ENCODE results near the gene CLEC4M.

CLEC4M gene

DNA sequence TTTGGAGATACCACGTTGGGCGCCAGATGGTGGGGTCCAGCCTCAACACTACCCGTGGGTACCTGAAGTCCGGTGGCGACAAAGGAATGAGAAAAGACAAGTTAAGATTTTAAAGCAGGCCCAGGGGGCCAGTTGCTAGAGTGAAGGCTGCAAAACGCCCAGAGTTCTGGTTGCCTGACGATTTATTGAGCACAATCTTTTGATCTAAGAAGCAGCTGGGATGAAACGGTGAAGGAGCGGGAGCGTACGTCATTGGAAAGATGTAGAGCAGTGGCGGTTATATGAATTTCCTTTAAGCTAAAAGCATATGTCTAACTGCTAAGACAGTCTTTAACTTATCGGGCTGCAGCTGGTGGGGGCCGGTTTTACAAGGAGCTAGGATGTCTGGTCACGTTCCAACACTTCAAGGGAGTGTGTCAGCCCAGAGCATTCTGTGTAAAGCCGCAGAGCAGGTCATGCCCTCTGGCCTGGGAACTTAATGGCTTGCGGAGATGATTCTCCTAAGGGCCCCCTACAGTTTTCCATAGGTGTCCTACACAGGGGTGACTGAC, 38.1 kb downstream of the CLEC4M start:
- Histone ChIP-seq H3F3A (ENCODE audit: insufficient read depth) (no peaks in the 10 kb centered on the region), H3K4me2 (ENCODE audit: low read depth, low read length, poor library complexity, severe bottlenecking) (no peak overlapping the region), H2AFZ (ENCODE audit: low read depth, low read length, severe bottlenecking) (no peak overlapping the region), H3K4me3 (ENCODE audit: insufficient read depth, low read length, poor library complexity, severe bottlenecking) (no peak overlapping the region), H4K20me1 (ENCODE audit: low read depth, low read length) (no peaks in the 10 kb centered on the region), H3K27me3 (ENCODE audit: low read length) (no peaks in the 10 kb centered on the region), H3K79me2 (ENCODE audit: insufficient read depth, low read length) (no peaks in the 10 kb centered on the region), H3K9me3 (ENCODE audit: insufficient read depth, low read length) (no peaks in the 10 kb centered on the region), H3K9me2 (replicated peaks; ENCODE audit: insufficient read depth, low read length) (no peaks in the 10 kb centered on the region), H3K9ac (ENCODE audit: low read length) (no peak overlapping the region), H3K36me3 (ENCODE audit: low read length) (no peaks in the 10 kb centered on the region), H3K27ac (ENCODE audit: low read depth, low read length) (no peak overlapping the region)
- TF ChIP-seq EZH2phosphoT487 (conservative IDR thresholded peaks at IDR 0.05; ENCODE audit: low read length): no peak
- TF ChIP-seq, protein P1, sequence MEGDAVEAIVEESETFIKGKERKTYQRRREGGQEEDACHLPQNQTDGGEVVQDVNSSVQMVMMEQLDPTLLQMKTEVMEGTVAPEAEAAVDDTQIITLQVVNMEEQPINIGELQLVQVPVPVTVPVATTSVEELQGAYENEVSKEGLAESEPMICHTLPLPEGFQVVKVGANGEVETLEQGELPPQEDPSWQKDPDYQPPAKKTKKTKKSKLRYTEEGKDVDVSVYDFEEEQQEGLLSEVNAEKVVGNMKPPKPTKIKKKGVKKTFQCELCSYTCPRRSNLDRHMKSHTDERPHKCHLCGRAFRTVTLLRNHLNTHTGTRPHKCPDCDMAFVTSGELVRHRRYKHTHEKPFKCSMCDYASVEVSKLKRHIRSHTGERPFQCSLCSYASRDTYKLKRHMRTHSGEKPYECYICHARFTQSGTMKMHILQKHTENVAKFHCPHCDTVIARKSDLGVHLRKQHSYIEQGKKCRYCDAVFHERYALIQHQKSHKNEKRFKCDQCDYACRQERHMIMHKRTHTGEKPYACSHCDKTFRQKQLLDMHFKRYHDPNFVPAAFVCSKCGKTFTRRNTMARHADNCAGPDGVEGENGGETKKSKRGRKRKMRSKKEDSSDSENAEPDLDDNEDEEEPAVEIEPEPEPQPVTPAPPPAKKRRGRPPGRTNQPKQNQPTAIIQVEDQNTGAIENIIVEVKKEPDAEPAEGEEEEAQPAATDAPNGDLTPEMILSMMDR (IDR thresholded peaks at IDR 0.05; ENCODE audit: insufficient read depth, low read length, poor library complexity, severe bottlenecking): no peak

DNA sequence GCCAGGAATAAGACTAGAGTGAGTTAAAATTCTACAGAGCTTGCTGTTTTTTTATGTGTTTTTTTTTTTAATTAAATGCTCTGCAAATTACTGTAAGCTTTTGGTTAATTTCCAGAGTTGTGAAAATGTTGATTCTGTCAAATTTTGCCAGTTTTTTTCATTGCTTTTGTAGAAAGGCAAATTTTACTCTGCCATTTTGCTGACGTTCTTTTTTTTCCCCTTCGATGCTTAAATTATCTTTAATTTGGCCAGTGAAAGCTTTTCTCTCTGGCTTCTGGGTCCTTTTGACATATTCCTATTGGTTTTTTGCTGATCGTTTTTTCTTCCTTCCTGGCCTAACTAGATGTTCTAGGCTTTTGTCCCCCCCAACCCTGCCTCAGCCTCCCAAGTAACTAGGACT, 43.2 kb downstream of the CLEC4M start:
- Histone ChIP-seq H4K20me1 (ENCODE audit: low read depth, low read length) (no peaks in the 10 kb centered on the region), H3K36me3 (ENCODE audit: low read length) (no peaks in the 10 kb centered on the region), H3K9me3 (ENCODE audit: insufficient read depth, low read length) (no peaks in the 10 kb centered on the region), H3K79me2 (ENCODE audit: insufficient read depth, low read length) (no peaks in the 10 kb centered on the region), H3K9me2 (replicated peaks; ENCODE audit: insufficient read depth, low read length) (no peaks in the 10 kb centered on the region), H3F3A (ENCODE audit: insufficient read depth) (no peaks in the 10 kb centered on the region), H3K4me3 (ENCODE audit: insufficient read depth, low read length, poor library complexity, severe bottlenecking) (no peak overlapping the region), H3K27ac (ENCODE audit: low read depth, low read length) (no peak overlapping the region), H3K4me2 (ENCODE audit: low read depth, low read length, poor library complexity, severe bottlenecking) (no peak overlapping the region), H2AFZ (ENCODE audit: low read depth, low read length, severe bottlenecking) (no peak overlapping the region), H3K27me3 (ENCODE audit: low read length) (no peaks in the 10 kb centered on the region), H3K9ac (ENCODE audit: low read length) (no peak overlapping the region)
- TF ChIP-seq, protein P1 (IDR thresholded peaks at IDR 0.05; ENCODE audit: insufficient read depth, low read length, poor library complexity, severe bottlenecking): no peak
- TF ChIP-seq EZH2phosphoT487 (conservative IDR thresholded peaks at IDR 0.05; ENCODE audit: low read length): no peak

DNA sequence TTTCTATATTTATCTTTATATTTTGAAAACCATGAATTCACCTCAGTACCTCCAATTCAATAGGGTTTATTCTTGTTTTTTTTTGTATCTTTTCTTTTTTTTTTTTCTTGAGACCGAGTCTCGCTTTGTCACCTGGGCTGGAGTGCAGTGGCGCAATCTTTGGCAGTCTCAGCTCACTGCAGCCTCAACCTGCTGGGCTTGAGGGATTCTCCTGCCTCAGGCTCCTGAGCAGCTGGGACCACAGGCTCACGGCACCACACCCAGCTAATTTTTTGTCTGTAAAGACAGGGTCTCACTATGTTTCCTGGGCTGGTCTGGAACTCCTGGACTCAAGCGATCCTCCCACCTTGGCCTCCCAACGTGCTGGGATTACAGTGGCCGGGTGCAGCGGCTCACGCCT, 43.8 kb downstream of the CLEC4M start:
- Histone ChIP-seq H3K9ac (ENCODE audit: low read length) (no peak overlapping the region), H3K27ac (ENCODE audit: low read depth, low read length) (no peak overlapping the region), H3K4me2 (ENCODE audit: low read depth, low read length, poor library complexity, severe bottlenecking) (no peak overlapping the region)

More for the DNA sequence above, 43.8 kb downstream of the CLEC4M start:
- H3K9me3 ChIP-seq (ENCODE audit: insufficient read depth, low read length): no peaks in the 10 kb centered on the region
- H3K9me2 ChIP-seq (replicated peaks; ENCODE audit: insufficient read depth, low read length): no peaks in the 10 kb centered on the region
- no peaks in the 10 kb centered on the region for H3K27me3 ChIP-seq (ENCODE audit: low read length)
- H3K4me3 ChIP-seq (ENCODE audit: insufficient read depth, low read length, poor library complexity, severe bottlenecking): no peak overlapping the region
- H3F3A ChIP-seq (ENCODE audit: insufficient read depth): no peaks in the 10 kb centered on the region
- H2AFZ ChIP-seq (ENCODE audit: low read depth, low read length, severe bottlenecking): no peak overlapping the region
- no peaks in the 10 kb centered on the region for H4K20me1 ChIP-seq (ENCODE audit: low read depth, low read length)
- H3K36me3 ChIP-seq (ENCODE audit: low read length): no peaks in the 10 kb centered on the region
- H3K79me2 ChIP-seq (ENCODE audit: insufficient read depth, low read length): no peaks in the 10 kb centered on the region
- TF ChIP-seq, protein P1 (IDR thresholded peaks at IDR 0.05; ENCODE audit: insufficient read depth, low read length, poor library complexity, severe bottlenecking): no peak
- no peak for TF ChIP-seq EZH2phosphoT487 (conservative IDR thresholded peaks at IDR 0.05; ENCODE audit: low read length)

Data from SU-DHL-6 (cell line).